GM10266 (cell line): Measurements from ENCODE around the gene MBTPS1.
A peak's percentile ranks its signal among the peaks of the same experiment; 100 is the strongest.

ENCODE experiments used
- DNase-seq: peaks from one replicate; pipeline ENCODE4 v3.0.0; 2012; ENCODE audit errors: extremely low spot score
- CTCF ChIP-seq: IDR thresholded peaks from 2 replicates; pipeline ENCODE4 v1.5.1; 2012; ENCODE audit warnings: mild to moderate bottlenecking, low read depth; ENCODE audit not compliant: control insufficient read depth, insufficient read depth; ENCODE audit errors: missing control alignments

MBTPS1 gene

GRCh38 chr16:84143784-84144199, 27.1 kb upstream of the MBTPS1 start:
- TF ChIP-seq CTCF = no peak
- DNase-seq = no peak

- no peak for TF ChIP-seq CTCF
- no peak for DNase-seq
These were observed 26.3 kb upstream of the MBTPS1 start for GRCh38 chr16:84143081-84143480.

- peak; percentile 3 for TF ChIP-seq CTCF
- DNase-seq = no peak
These were observed 24.5 kb upstream of the MBTPS1 start for GRCh38 chr16:84141143-84141670.

GRCh38 chr16:84139628-84140258, 23.0 kb upstream of the MBTPS1 start:
- DNase-seq = no peak
- TF ChIP-seq CTCF = no peak

- DNase-seq = peak; percentile 82
These were observed 22.3 kb upstream of the MBTPS1 start for GRCh38 chr16:84138824-84139627.

GRCh38 chr16:84138500-84138823, 21.7 kb upstream of the MBTPS1 start:
- no peak for DNase-seq
- no peak for TF ChIP-seq CTCF

More at GRCh38 chr16:84138824-84139627, 22.3 kb upstream of the MBTPS1 start:
- TF ChIP-seq CTCF = no peak
